ENCODE data around the gene ZNF584.

GRCh38 chr19:58387338-58388174, 20.9 kb upstream of the ZNF584 start:
- TF ChIP-seq CTCF (IDR thresholded peaks at IDR 0.05) (no peak), POLR2A (IDR thresholded peaks at IDR 0.05) (no peak)
